GM12864 (cell line): ENCODE results near the gene COL18A1.

ENCODE experiments used
- DNase-seq: peaks from one replicate; pipeline ENCODE4 v3.0.0-alpha.2; 2011; ENCODE audit warnings: low read depth
- H3K4me3 ChIP-seq: 2 replicates; pipeline ENCODE4 v1.5.1; 2011; ENCODE audit warnings: mild to moderate bottlenecking, low read depth, low read length, control low read depth
- TF ChIP-seq, protein P1 (sequence below): IDR thresholded peaks from 2 replicates; pipeline ENCODE4 v1.5.1; 2011; ENCODE audit warnings: low read depth, mild to moderate bottlenecking, moderate library complexity, low read length, control low read depth, inconsistent platforms; ENCODE audit errors: missing control alignments

The COL18A1 gene

DNA sequence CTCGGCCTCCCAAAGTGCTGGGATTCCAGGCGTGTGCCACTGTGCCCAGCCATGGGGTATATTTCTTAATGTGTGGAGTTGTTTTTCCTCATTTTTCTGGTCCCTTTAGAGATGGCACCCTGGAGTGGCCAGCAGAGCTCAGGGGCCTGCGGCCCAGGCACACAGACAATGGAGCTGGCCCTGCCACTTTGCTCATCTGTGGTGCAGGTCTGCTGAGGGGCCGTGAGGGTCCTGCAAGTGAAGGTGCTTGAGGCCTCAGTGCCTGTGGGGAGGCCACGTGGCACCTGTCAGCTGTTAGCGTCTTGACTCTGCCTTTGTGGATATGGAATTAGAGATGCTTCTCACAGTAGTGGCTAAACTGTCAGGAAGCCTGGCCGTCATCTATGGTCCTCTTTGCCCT lies 7.5 kb downstream of the COL18A1 start:
- no peak for DNase-seq
- no peak overlapping the region for H3K4me3 ChIP-seq
- TF ChIP-seq, protein P1, sequence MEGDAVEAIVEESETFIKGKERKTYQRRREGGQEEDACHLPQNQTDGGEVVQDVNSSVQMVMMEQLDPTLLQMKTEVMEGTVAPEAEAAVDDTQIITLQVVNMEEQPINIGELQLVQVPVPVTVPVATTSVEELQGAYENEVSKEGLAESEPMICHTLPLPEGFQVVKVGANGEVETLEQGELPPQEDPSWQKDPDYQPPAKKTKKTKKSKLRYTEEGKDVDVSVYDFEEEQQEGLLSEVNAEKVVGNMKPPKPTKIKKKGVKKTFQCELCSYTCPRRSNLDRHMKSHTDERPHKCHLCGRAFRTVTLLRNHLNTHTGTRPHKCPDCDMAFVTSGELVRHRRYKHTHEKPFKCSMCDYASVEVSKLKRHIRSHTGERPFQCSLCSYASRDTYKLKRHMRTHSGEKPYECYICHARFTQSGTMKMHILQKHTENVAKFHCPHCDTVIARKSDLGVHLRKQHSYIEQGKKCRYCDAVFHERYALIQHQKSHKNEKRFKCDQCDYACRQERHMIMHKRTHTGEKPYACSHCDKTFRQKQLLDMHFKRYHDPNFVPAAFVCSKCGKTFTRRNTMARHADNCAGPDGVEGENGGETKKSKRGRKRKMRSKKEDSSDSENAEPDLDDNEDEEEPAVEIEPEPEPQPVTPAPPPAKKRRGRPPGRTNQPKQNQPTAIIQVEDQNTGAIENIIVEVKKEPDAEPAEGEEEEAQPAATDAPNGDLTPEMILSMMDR: no peak

DNA sequence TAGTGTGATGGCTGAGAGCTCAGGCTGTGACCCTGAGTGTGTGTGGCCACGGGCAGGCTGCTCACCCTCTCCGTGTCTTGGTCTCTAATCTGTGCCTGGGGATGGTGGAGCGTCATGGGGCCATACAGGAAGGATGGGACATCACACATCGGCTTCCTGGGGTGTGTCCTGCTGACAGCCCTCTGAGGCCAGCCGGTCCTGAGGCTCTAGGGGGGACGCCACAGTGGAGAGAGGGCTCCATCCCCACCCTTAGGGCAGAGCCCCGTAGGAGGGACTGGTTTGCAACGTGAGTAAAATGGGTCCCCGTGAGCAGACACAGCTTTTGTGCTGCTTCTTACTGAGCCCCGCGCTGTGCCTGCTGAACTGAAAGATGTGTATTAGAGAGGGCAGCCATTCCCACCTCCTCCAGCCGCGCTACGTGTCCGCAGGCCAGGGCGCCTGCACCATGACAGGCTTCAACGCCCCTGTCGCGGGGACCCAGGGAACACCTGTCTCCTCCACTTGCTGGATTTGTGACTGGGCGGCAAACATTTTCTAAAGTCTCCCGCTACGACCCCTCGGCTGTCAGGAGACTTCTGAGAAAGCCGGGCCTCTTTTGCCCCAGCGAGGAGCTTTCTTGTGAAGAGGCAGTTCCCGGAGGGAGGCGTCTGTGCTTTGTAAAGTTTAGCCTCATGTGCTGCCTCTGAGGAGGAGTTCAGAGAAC lies 8.1 kb downstream of the COL18A1 start:
- no peak for DNase-seq
- TF ChIP-seq, protein P1: no peak
- no peak overlapping the region for H3K4me3 ChIP-seq

DNA sequence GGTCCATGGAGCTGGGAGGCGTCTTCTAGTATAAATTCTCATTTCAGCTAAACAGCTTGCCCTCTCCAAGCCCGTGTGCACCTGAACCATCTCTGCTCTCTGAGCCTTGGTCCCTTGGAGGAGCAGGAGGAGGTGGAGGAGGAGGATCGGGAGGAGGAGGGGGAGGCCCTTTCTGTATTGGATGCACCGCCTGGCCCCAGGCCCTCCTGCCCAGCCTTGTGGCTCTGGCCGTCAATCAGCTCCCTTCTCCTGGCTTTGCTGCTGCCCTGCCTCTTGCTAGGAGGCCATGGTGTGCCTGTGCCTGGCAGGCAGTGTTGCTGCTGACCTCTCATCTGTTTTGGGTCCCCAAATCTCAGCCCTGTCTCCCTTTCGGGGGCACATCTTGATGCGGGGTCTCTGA lies 9.0 kb downstream of the COL18A1 start:
- H3K4me3 ChIP-seq: no peak overlapping the region
- DNase-seq: no peak
- TF ChIP-seq, protein P1: no peak

DNA sequence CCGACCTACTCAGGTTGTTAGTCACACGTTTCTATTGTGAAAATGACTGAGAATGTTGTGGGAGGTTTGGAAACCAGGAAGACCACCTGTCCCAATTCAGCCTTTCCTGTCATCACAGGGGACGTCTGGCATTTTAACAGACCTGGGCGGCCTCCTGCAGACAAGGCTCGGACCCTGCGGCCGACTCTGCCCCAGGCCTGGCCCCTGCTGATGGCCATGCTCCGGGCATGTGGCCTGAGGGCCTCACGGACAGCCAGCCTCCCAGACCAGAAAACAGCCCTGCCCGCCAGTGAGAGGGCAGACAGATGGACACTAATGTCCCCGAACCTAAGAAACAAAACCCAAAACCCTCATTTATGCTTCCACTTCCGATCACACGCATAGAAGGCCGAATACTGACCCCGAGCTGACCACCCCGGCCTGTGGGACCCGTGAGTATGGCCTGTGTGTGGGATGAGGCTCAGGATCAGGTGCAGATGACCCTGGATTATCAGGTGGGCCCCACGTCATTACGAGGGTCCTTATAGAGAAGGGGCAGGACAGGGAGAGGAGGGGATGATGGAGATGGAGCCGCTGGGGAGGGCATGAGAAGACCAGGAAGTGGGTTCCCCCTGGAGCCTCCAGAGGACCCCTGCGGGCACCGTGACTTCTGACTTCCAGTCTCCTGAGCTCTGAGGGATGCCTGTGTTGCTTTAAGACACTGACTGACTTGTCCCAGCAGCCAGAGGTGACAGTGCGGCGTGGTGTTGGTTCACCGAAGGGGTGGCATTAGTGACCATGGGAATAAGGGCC lies 9.6 kb downstream of the COL18A1 start:
- no peak for DNase-seq
- H3K4me3 ChIP-seq: no peak overlapping the region
- TF ChIP-seq, protein P1: no peak

DNA sequence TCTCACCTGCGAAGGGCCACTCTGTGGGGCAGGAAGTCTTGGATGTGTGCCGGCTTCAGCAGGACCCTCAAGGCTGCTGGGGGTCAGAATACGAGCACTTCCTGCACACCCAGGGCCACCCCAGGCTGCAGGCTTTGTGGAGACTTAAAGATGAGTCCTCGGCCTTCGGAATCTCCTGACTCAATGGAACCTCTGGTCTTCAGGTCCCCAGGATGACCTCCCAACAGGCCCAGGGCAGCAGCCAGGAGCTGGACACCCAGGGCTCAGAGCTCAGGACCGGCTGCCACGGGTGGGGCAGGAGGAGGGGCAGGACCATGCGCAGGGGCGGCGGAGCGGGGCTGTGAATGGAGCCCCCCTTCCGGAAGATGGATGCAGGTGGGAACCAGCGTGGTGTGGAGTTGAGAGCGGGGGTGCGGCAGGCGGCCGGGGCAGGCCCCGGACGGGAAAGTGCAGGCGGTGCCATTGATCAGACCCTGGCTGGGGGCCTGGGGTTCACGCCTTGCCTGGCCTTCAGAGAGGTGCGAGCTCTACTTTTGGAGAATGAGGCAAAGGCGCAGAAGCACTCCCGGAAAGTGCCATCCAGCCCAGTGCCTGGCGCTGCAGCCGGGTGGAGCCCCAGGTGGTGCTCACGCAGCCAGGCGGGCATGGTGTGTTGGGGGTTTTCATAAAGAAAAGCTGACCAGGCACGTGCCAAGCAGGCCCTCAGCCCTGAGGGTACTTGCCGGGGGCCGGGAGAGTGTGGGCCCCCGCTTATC lies 10.4 kb downstream of the COL18A1 start:
- TF ChIP-seq, protein P1: no peak
- no peak overlapping the region for H3K4me3 ChIP-seq
- DNase-seq: no peak

DNA sequence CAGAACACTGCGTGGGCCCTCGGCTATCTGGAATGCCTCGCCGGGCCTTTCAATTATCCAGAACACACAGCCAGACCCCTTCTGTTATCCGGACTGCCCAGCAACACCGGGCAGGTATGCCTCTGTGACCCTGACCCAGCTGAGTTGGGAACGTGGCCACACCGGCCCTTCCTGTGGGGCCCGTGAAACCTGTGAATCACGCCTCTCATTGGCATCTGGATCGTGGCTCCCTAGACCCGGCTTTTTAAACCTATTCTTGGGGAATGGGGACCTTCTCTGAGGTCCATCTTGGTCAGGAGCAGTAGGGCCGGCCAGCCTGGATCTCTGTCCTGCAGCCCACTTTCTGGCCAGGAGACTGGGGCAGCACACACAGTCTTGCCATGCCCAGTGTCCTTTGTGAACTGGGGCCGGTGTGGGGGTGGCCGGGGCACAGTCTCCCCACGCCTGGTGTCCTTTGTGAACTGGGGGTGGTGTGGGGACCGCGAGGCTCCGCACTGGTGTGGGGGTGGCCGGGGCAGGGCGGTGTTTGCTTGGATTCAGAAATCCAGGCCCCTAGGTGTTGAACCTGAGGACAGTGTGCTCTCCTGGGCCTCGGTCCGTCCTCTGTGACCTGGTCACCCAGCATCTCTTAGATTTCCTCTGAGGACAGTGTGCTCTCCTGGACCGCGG lies 11.1 kb downstream of the COL18A1 start:
- DNase-seq: no peak
- TF ChIP-seq, protein P1: no peak
- H3K4me3 ChIP-seq: no peak overlapping the region
